SK-N-SH (cell line): ENCODE data around the gene GRM8. TPM values are rescaled to one million over a fixed set of nuclear protein-coding genes. Genes with fewer than 3 reads are reported as not detected.

Experiments used
- CTCF ChIA-PET: fragments of 300-600, 350-600 bp; formaldehyde crosslinking; extraction: SDS; loops from one replicate; lab custom pipeline; 2021; lab: Yijun Ruan, JAX
- POLR2A ChIA-PET: fragments of 350-600 bp; sonication (Branson Sonifier 250); formaldehyde crosslinking; extraction: SDS; loops from one replicate; lab custom pipeline; 2020; ENCODE audit warnings: antibody characterized with exemption, inconsistent platforms; lab: Yijun Ruan, JAX
- DNase-seq: peaks from one replicate; pipeline ENCODE4 v3.0.0; 2012
- H2AFZ ChIP-seq: fragments of 200-600 bp; sonication (generic); 2 replicates; pipeline ENCODE4 v1.8.1; 2016; ENCODE audit warnings: antibody characterized with exemption, mild to moderate bottlenecking, low read depth
- H3F3A ChIP-seq: fragments of 200-600 bp; sonication (generic); replicated peaks from 2 replicates; pipeline ENCODE3; 2016; ENCODE audit warnings: antibody characterized with exemption, mild to moderate bottlenecking; ENCODE audit not compliant: insufficient read depth
- H3K27ac ChIP-seq, 2 experiments: fragments of 200-500 bp in 1 of 2; fragments of 200-600 bp in 1 of 2; sonication (Bioruptor generic) in 1 of 2; sonication (generic), shearing (Covaris generic) in 1 of 2; 2 replicates each; pipeline versions ENCODE4 v1.5.1 to v1.6.1; 2014 to 2016; ENCODE audit warnings: low read depth in 2 of 2, inconsistent platforms in 1 of 2, low read length in 1 of 2, mild to moderate bottlenecking in 1 of 2, mixed read lengths in 1 of 2
- H3K27me3 ChIP-seq: fragments of 200-600 bp; sonication (generic), shearing (Covaris generic); 2 replicates; pipeline ENCODE4 v1.6.1; 2016; ENCODE audit warnings: mixed run types; ENCODE audit not compliant: insufficient read depth
- H3K36me3 ChIP-seq, 2 experiments: fragments of 200-500 bp in 1 of 2; fragments of 200-600 bp in 1 of 2; sonication (Bioruptor generic) in 1 of 2; sonication (generic) in 1 of 2; replicated peaks in 1 of 2; 2 replicates each; pipeline versions ENCODE3 to v1.5.1; 2014 to 2016; ENCODE audit warnings: low read length in 1 of 2, mild to moderate bottlenecking in 1 of 2; ENCODE audit not compliant: insufficient read depth in 2 of 2, control insufficient read depth in 1 of 2
- H3K4me1 ChIP-seq, 2 experiments: fragments of 200-500 bp in 1 of 2; fragments of 200-600 bp in 1 of 2; sonication (Bioruptor generic) in 1 of 2; sonication (generic), shearing (Covaris generic) in 1 of 2; 2 replicates each; pipeline versions ENCODE4 v1.5.1 to v1.6.1; 2014 to 2016; ENCODE audit warnings: low read depth in 1 of 2, low read length in 1 of 2, mixed run types in 1 of 2; ENCODE audit not compliant: insufficient read depth in 2 of 2, control insufficient read depth in 1 of 2
- H3K4me2 ChIP-seq: fragments of 200-600 bp; sonication (generic), shearing (Covaris generic); 2 replicates; pipeline ENCODE4 v1.6.1; 2017; ENCODE audit warnings: mixed run types
- H3K4me3 ChIP-seq, 2 experiments: fragments of 200-500 bp in 1 of 2; fragments of 200-600 bp in 1 of 2; sonication (Bioruptor generic) in 1 of 2; sonication (generic), shearing (Covaris generic) in 1 of 2; 2 replicates each; pipeline versions ENCODE4 v1.5.1 to v1.8.1; 2014 to 2016; ENCODE audit warnings: low read depth in 2 of 2, inconsistent platforms in 1 of 2, low read length in 1 of 2, mild to moderate bottlenecking in 1 of 2, mixed read lengths in 1 of 2, moderate library complexity in 1 of 2
- H3K79me2 ChIP-seq: fragments of 200-600 bp; sonication (generic); 2 replicates; pipeline ENCODE4 v1.8.1; 2017; ENCODE audit warnings: mild to moderate bottlenecking; ENCODE audit not compliant: insufficient read depth
- H3K9ac ChIP-seq: fragments of 200-600 bp; sonication (generic); 2 replicates; pipeline ENCODE4 v1.6.1; 2017; ENCODE audit warnings: mixed run types
- H3K9me2 ChIP-seq: fragments of 200-600 bp; sonication (generic); 2 replicates; pipeline ENCODE4 v1.6.1; 2017; ENCODE audit warnings: mixed run types
- H3K9me3 ChIP-seq: fragments of 200-600 bp; sonication (generic); 2 replicates; pipeline ENCODE4 v1.6.1; 2017; ENCODE audit warnings: mixed run types, mild to moderate bottlenecking, moderate library complexity
- H4K20me1 ChIP-seq: fragments of 200-600 bp; sonication (generic); 2 replicates; pipeline ENCODE4 v1.6.1; 2017; ENCODE audit warnings: mild to moderate bottlenecking, mixed run types; ENCODE audit not compliant: insufficient read depth
- CHD2 ChIP-seq: fragments of 150-350 bp; IDR thresholded peaks from 2 replicates; pipeline ENCODE4 v1.6.1; 2018; ENCODE audit warnings: low read length; ENCODE audit not compliant: partially characterized antibody
- EP300 ChIP-seq, 2 experiments: IDR thresholded peaks; 2 replicates each; pipeline versions ENCODE4 v1.4.0 to v1.6.1; 2012; ENCODE audit warnings: borderline replicate concordance in 1 of 2, low read depth in 1 of 2, low read length in 1 of 2
- EZH2phosphoT487 ChIP-seq: fragments of 200-600 bp; sonication (generic); IDR thresholded peaks from 2 replicates; pipeline ENCODE4 v1.6.1; 2017; ENCODE audit warnings: low read depth, mixed run types, mild to moderate bottlenecking, antibody characterized with exemption, moderate library complexity, borderline replicate concordance
- FOSL2 ChIP-seq: IDR thresholded peaks from 2 replicates; pipeline ENCODE4 v1.4.0; 2012; ENCODE audit warnings: low read depth, mild to moderate bottlenecking, moderate library complexity, borderline replicate concordance
- FOXJ3 ChIP-seq: sonication (generic); formaldehyde crosslinking; IDR thresholded peaks from 2 replicates; pipeline ENCODE4 v1.5.1; 2020; ENCODE audit warnings: mild to moderate bottlenecking, missing genetic modification reagents
- GATA2 ChIP-seq: sonication (generic); formaldehyde crosslinking; IDR thresholded peaks from 2 replicates; pipeline ENCODE4 v1.5.0; 2020; ENCODE audit warnings: mild to moderate bottlenecking, missing genetic modification reagents
- JUND ChIP-seq: IDR thresholded peaks from 2 replicates; pipeline ENCODE4 v1.4.0; 2012
- MXI1 ChIP-seq: IDR thresholded peaks from 2 replicates; pipeline ENCODE4 v1.6.1; 2012; ENCODE audit warnings: mild to moderate bottlenecking, low read depth, low read length, improper control_type of control experiment
- NFIC ChIP-seq: IDR thresholded peaks from 2 replicates; pipeline ENCODE4 v1.4.0; 2012; ENCODE audit warnings: borderline replicate concordance
- NRF1 ChIP-seq: IDR thresholded peaks from 2 replicates; pipeline ENCODE4 v1.6.1; 2012; ENCODE audit warnings: low read depth, mild to moderate bottlenecking, low read length
- RCOR1 ChIP-seq: fragments of 150-350 bp; IDR thresholded peaks from 2 replicates; pipeline ENCODE4 v1.6.1; 2017; ENCODE audit warnings: antibody characterized with exemption, low read length
- RXRA ChIP-seq: IDR thresholded peaks from 2 replicates; pipeline ENCODE4 v1.4.0; 2012; ENCODE audit warnings: low read depth, mild to moderate bottlenecking, borderline replicate concordance
- TAF1 ChIP-seq: IDR thresholded peaks from 2 replicates; pipeline ENCODE4 v1.6.1; 2012; ENCODE audit warnings: low read depth, mild to moderate bottlenecking, low read length, moderate library complexity, borderline replicate concordance
- TCF12 ChIP-seq: IDR thresholded peaks from 2 replicates; pipeline ENCODE4 v1.4.0; 2012
- TEAD4 ChIP-seq: IDR thresholded peaks from 2 replicates; pipeline ENCODE4 v1.4.0; 2012; ENCODE audit warnings: mild to moderate bottlenecking, borderline replicate concordance; ENCODE audit not compliant: insufficient read depth
- polyA plus RNA-seq, 3 experiments: library from polyadenylated mRNA; depleted of rRNA; stranded (reverse); fragments of >200 nt; gene quantifications; 2 replicates each; pipeline ENCODE4 v1.2.3, GENCODE V29; 2012
- TF ChIP-seq, protein P1 (sequence below): IDR thresholded peaks from 2 replicates; pipeline ENCODE4 v1.4.0; 2012; ENCODE audit warnings: low read depth
- TF ChIP-seq, protein P2 (sequence below): IDR thresholded peaks from 2 replicates; pipeline ENCODE4 v1.4.0; 2012; ENCODE audit warnings: low read depth, borderline replicate concordance
- TF ChIP-seq, protein P3 (sequence below): fragments of 150-350 bp; IDR thresholded peaks from 2 replicates; pipeline ENCODE4 v1.6.1; 2017; ENCODE audit warnings: antibody characterized with exemption, low read length, low read depth, borderline replicate concordance

Gene GRM8
- polyA plus RNA-seq, 1 of the 3 experiments (the other 2 are of a cell fraction): 0.10 TPM

DNA sequence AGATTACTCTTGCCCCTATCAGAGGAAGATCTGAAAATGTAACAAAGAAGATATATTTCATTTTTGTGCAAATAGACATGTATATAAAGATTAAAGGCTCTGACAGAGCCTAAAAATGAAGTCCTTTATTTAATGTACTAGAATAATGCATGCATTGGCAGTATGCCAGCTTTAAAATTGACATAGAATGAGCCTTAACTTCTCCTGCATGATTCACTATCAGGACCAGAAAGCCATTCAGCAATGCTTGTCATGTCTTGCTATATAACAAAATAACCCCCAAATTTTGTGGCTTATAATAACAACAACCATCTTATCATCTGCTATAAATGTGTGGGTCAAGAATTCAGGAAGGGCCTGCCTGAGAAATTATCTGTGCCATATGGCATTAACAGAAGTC, 411.9 kb downstream of the GRM8 start:
- no peak overlapping the region for H3K4me3 ChIP-seq
- no peaks in the 10 kb centered on the region for H3K36me3 ChIP-seq
- CTCF ChIA-PET: interaction anchor here (0.6 to 1.9 kb wide), 5 partner anchors 9 to 413 kb away, joined by 3 to 6 read pairs (median 3); no protein-coding TSS in a partner anchor
- TF ChIP-seq EZH2phosphoT487 (no peak), FOSL2 (no peak), TAF1 (no peak), MXI1 (no peak), NFIC (peak; percentile 20; the same call in 1 of the 2 replicates), TCF12 (0 out of 2 replicates have a peak, but pooled peaks have one; percentile 34), TEAD4 (peak; percentile 52; the same call in 1 of the 2 replicates), CHD2 (peak; percentile 24), NRF1 (no peak), RXRA (no peak), EP300 (IDR thresholded peaks at IDR 0.05; ENCODE audit: borderline replicate concordance in 1 of 2, low read depth in 1 of 2, low read length in 1 of 2) (peak in 1 of 2 experiments; percentile 65; a peak in 2 of 4 replicates), JUND (no peak), RCOR1 (peak; percentile 62; the same call in 1 of the 2 replicates), GATA2 (CRISPR knock-in tag) (peak; percentile 81), FOXJ3 (0 out of 2 replicates have a peak, but pooled peaks have one; percentile 13)
- TF ChIP-seq, protein P1, sequence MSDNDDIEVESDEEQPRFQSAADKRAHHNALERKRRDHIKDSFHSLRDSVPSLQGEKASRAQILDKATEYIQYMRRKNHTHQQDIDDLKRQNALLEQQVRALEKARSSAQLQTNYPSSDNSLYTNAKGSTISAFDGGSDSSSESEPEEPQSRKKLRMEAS: no peak
- TF ChIP-seq, protein P2, sequence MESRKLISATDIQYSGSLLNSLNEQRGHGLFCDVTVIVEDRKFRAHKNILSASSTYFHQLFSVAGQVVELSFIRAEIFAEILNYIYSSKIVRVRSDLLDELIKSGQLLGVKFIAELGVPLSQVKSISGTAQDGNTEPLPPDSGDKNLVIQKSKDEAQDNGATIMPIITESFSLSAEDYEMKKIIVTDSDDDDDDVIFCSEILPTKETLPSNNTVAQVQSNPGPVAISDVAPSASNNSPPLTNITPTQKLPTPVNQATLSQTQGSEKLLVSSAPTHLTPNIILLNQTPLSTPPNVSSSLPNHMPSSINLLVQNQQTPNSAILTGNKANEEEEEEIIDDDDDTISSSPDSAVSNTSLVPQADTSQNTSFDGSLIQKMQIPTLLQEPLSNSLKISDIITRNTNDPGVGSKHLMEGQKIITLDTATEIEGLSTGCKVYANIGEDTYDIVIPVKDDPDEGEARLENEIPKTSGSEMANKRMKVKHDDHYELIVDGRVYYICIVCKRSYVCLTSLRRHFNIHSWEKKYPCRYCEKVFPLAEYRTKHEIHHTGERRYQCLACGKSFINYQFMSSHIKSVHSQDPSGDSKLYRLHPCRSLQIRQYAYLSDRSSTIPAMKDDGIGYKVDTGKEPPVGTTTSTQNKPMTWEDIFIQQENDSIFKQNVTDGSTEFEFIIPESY: no peak
- TF ChIP-seq, protein P3, sequence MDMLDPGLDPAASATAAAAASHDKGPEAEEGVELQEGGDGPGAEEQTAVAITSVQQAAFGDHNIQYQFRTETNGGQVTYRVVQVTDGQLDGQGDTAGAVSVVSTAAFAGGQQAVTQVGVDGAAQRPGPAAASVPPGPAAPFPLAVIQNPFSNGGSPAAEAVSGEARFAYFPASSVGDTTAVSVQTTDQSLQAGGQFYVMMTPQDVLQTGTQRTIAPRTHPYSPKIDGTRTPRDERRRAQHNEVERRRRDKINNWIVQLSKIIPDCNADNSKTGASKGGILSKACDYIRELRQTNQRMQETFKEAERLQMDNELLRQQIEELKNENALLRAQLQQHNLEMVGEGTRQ: no peak
- peaks cover 0 to 22% of the 10 kb centered on the region in 2 experiments; a peak in 2 of 4 replicates for H3K4me1 ChIP-seq
- no peaks in the 10 kb centered on the region for H4K20me1 ChIP-seq
- H3K79me2 ChIP-seq: no peaks in the 10 kb centered on the region
- peak; percentile 33 for DNase-seq
- H3K4me2 ChIP-seq: no peak overlapping the region
- H3F3A ChIP-seq: no peaks in the 10 kb centered on the region
- H3K9me2 ChIP-seq: no peaks in the 10 kb centered on the region
- peak overlapping the region in 1 of 2 experiments; percentile 70; a peak in 1 of 4 replicates for H3K27ac ChIP-seq
- no peak overlapping the region for H2AFZ ChIP-seq
- no peak overlapping the region for H3K9ac ChIP-seq
- POLR2A ChIA-PET: no interaction called here
- no peaks in the 10 kb centered on the region for H3K9me3 ChIP-seq
- H3K27me3 ChIP-seq: no peaks in the 10 kb centered on the region
